NCI-H1092 treated with DMSO at 0.1 percent for 48 hours (cell line): ENCODE results near the gene ESR2.
"Not testable (repeated sequence)": the region's sequence is repeated elsewhere in the genome, so short reads cannot be mapped to it uniquely, and the experiment has no call there.

Source experiments
- DNase-seq: peaks from one replicate; lab custom pipeline; 2025; lab: John Stamatoyannopoulos, UW

The ESR2 gene

GRCh38 chr14:64220466-64220865 is 73.7 kb downstream of the ESR2 start:
- DNase-seq = no peak

GRCh38 chr14:64220056-64220455 is 74.1 kb downstream of the ESR2 start:
- no peak for DNase-seq

- DNase-seq = no peak
Observed at GRCh38 chr14:64218344-64219240, 75.6 kb downstream of the ESR2 start.

- DNase-seq = peak; percentile 41
Observed at GRCh38 chr14:64217834-64218233, 76.3 kb downstream of the ESR2 start.

GRCh38 chr14:64217308-64217707 is 76.9 kb downstream of the ESR2 start:
- no peak for DNase-seq

- DNase-seq = no peak
Observed at GRCh38 chr14:64215978-64216377, 78.2 kb downstream of the ESR2 start.

- no peak for DNase-seq
Observed at GRCh38 chr14:64215274-64215673, 78.9 kb downstream of the ESR2 start.

- no peak for DNase-seq
Observed at GRCh38 chr14:64213853-64214570, 80.2 kb downstream of the ESR2 start.

GRCh38 chr14:64213086-64213485 is 81.1 kb downstream of the ESR2 start:
- no peak for DNase-seq

- no peak for DNase-seq
Observed at GRCh38 chr14:64212666-64213065, 81.5 kb downstream of the ESR2 start.

- not testable (repeated sequence) for DNase-seq
Observed at GRCh38 chr14:64210912-64211311, 83.3 kb downstream of the ESR2 start.

- no peak for DNase-seq
Observed at GRCh38 chr14:64210216-64210615, 84.0 kb downstream of the ESR2 start.

GRCh38 chr14:64209444-64210131 is 84.6 kb downstream of the ESR2 start:
- DNase-seq = no peak

GRCh38 chr14:64208981-64209380 is 85.2 kb downstream of the ESR2 start:
- no peak for DNase-seq

GRCh38 chr14:64208261-64208660 is 85.9 kb downstream of the ESR2 start:
- no peak for DNase-seq

GRCh38 chr14:64203366-64204006 is 90.7 kb downstream of the ESR2 start:
- no peak for DNase-seq

GRCh38 chr14:64202716-64203115 is 91.5 kb downstream of the ESR2 start:
- no peak for DNase-seq

GRCh38 chr14:64201921-64202545 is 92.1 kb downstream of the ESR2 start:
- no peak for DNase-seq

GRCh38 chr14:64201296-64201695 is 92.9 kb downstream of the ESR2 start:
- DNase-seq = no peak

GRCh38 chr14:64200170-64200569 is 94.0 kb downstream of the ESR2 start:
- no peak for DNase-seq

- DNase-seq = no peak
Observed at GRCh38 chr14:64198486-64198885, 95.7 kb downstream of the ESR2 start.

GRCh38 chr14:64197996-64198395 is 96.2 kb downstream of the ESR2 start:
- no peak for DNase-seq
